GM21737 (cell line): ENCODE measurements around the gene SLC12A9.
"Not testable (repeated sequence)": the region's sequence is repeated elsewhere in the genome, so short reads cannot be mapped to it uniquely, and the experiment has no call there.

Experiments
- ATAC-seq: cut with Tn5 transposase; IDR thresholded peaks from one replicate; pipeline ENCODE4 v1.9.1; 2021; ENCODE audit warnings: mild to moderate bottlenecking, moderate library complexity; ENCODE audit not compliant: unreplicated experiment

The SLC12A9 gene

DNA sequence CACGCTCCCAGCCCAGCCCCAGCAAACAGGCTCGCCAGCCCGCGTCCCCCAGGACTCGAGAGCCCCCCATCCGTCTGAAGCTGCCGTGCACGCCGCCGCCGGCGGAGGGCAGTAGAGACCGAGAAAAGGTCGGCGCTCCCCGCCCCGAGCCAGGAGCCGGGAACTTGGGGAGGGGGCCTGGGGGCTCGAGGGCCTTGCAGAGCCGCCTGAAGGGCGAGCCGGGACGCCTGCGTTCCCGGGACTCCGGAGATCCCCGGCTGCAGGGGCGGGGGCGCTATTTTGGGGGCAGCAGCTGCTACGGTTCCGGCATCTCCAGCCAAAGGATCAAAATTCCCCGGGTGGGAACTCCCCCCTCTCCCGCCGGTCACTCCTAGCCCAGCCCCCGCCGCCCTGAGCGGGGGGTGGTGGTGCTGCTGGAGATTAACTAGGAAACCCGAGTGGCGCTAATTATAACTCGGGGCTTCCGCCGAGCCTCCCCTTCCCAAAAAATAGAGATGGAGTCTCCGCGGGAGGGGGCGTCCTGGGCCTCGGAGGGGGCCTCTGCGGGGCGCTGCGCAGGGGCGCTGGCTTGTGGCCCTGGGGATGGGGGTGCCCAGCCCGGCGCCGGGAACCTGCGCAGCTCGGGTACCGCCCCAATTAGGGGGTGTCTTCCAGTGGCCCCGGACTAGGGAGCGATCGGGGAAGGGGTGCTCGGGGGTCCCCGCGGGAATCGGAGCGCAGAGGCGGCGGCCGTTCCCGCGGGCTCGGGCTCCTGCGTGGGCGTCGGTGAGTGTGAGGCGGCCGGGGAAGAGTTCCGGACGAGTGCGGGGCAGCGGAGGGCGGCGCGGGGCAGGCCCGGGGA lies 42.6 kb downstream of the SLC12A9 start:
- ATAC-seq, result no peak

DNA sequence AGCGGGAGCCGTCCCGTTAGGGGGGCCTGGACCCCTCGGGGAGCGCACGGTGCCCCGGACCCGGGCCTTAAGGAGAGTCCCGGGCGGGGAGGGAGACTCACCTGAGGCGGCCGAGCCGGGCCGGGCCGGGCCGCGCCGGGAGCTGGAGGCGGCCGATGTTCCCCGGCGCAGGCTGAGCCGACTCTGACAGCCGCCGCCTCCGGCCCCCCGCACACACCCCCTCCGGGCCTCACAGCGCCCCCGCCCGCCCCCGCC lies 43.1 kb downstream of the SLC12A9 start, which contains the start of gene ACHE:
Gene ACHE (minus strand): TSS at position 188 of the 255 bp plus-strand sequence. CDS start 1,656 bp downstream, outside the sequence.
- ATAC-seq, result no peak

DNA sequence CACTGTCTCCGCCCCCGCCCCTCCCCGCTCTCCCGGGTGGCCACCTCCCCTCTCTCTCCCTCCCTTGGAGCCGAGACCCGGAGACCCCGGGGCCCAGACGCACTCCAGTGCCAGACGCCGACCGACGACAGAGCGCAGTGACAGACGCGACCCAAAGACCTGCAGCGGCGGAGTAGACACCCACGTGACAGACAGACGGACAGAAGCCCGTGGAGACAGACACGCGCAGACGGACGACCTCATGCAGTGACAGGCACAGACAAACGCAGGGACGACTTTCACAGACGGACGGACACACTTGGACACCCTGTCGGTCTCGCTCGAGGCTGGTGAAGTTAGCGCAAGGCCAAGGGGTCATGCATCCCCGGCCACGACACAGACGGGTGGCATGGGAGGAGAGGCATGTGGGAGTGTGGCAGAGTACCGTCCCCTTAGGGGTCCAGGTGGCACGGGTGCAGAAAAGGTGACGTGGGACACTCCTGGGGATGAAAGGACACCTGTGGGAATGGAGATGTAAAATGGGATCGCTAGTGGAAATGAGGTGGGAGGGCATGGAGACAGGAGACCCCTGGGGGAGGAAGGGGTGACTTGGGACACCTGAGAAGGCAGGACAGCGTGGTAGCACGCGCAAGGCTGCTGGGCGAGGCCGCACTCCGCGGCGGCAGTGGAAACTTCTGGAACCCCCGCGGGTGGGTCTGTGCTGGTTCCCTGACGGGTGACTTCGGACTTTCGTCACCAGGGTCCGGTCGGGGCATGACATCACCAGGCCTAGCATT lies 43.6 kb downstream of the SLC12A9 start:
- ATAC-seq, result no peak

DNA sequence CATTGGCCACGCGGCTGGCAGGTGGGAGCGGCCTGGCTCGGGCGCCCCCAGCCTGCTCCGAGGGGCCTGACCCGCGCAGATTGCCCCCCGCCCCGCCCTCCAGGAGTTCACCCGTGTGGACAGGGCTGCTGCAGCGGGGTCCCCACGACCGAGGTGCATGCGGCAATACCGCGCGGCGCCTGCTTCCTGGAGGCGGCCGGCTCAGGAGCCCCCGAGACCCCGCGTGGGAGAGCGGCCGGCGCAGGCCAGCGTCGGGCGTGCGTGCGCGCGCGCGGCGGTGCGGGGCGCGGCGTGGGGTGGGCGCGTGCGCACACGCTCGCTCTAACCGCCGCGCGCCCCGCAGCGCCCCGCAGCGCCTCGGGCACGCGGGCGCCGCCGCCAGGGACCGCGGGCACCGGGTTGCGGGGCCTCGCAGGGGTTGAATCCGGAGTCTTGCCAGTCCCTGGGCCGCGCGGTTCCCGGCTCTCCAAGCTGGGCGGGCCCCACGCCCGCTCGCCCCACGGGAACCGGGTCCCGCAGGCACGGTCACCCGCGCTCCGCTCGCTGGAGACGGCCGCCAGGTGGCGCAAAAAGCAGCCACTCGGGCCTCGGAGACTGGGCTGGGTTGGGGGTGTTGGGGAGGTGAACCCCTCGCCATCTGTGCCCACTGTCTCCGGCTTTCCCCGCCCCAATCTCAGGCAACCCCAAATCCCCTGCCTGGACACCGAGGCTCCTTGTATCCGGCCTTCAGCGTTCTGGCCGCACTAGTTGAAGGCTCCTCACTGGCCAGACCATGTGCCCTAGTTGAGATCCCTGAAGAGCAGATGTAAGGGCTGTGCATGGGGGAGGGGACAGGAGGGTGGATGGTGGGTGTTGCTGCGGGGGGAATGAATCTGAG lies 44.5 kb downstream of the SLC12A9 start:
- no peak for ATAC-seq

DNA sequence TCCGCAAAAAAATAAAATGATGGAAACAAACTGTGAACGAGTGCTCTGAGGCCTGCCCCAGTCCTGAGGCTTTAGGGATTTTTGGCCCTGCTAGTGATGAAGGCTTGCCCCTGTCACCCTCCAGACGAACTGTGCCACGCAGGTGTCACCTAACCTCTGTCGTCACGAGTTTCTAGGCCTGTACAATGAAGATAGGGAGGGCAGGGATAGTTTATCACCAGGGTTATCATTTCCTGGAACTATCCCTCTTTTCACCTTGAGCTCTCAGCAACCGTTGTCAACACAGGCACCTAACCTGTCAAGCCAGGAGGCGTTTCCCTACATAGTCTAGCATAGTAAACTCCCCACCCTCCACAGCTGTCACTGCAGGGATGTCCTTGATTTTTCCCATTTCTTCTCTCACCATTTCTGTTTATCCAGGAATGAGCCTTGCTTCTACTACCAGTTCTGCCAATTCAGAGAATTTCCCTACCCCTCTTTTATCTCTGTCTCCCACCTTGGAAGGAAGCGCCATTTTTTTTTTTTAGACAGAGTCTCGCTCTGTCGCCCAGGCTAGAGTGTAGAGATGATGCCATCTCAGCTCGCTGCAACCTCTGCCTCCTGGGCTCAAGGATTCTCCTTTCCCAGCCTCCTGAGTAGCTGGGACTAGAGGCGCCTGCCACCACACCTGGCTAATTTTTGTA lies 45.4 kb downstream of the SLC12A9 start:
- ATAC-seq, result no peak

DNA sequence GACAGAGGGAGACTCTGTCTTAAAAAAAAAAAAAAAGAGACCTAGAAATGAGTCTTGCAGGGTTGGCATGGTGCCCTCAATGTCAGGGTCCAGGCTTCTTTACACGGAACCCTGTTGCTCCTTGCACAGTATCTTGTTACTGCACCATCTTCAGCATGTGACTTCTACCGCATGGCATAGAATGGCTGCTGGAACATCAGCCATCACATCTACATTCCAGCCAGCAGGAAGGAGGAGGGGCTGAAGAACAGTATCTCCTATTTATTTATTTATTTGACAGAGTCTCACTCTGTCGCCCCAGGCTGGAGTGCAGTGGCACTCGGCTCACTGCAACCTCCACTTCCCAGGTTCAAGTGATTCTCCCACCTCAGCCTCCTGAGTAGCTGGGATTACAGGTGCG lies 46.9 kb downstream of the SLC12A9 start:
- no peak for ATAC-seq

DNA sequence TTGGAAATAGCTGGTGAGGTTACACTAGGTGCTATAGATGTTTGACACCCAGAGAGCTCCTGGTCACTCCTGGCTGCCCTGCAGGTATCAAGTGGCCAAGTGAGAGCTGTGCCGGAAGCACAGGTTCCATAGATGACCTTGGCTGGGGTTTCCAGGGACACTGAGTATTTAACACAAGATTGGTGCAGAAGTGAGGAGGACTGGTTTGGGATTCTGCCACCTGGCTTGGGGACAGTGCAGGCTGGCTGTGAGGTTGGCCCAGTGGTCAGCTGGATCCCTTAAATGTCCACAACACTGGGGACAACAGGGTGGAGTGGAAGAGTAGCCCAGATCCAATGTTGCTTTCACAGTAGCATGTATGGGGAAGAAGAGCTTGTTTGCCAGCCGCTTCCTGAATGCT lies 48.5 kb downstream of the SLC12A9 start:
- ATAC-seq, result no peak

DNA sequence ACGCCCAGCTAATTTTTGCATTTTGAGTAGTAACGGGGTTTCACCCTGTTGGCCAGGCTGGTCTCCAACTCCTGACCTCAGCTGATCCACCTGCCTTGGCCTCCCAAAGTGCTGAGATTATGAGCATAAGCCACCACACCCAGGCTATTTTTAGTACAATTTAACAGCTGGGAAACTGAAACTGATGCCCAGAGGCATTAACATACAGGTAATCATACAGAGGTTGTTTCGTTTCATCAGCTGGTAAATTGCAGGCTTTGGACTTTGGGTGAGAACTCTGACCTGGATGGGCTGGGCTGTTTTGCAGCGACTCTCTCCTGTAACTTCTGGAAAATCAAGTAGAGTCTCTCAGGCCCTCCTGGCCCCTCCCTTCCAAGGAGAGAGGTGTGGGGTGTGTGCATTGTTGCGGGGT lies 49.4 kb downstream of the SLC12A9 start:
- no peak for ATAC-seq

DNA sequence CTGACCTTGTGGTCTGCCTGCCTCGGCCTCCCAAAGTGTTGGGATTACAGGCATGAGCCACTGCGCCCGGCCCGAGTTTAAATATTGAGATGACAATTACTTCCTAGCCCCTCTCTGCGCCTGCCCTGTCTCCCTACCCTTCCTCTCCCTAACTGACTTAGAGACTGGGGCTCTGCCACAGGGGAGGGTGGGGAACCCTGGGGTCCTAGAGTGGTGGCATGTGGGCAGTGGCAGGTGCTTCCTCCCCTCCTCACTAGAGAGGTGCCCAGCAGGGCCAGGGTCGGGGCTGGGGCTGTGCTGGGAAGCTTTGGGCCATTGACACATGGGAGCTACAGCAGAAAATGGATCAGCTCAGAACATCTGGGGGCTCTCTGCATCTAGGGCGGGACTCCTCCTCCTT lies 50.1 kb downstream of the SLC12A9 start:
- ATAC-seq, result no peak

DNA sequence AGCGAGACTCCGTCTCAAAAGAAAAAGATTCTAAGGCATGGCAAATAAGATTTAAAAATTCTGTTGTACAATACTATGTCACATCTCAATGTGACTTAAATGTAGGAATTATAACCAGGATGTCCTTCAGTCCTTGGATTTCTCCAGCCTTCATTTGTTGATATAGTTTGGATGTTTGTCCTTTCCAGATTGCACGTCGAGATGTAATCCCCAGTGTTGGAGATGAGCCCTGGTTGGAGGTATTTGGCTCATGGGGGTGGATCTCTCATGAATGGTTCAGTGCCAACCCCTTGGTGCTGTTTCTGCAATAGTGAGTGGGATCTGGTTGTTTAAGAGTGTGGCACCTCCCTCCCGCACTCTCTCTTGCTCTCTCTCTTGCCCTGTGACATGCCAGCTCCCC lies 56.0 kb downstream of the SLC12A9 start:
- ATAC-seq, result no peak

DNA sequence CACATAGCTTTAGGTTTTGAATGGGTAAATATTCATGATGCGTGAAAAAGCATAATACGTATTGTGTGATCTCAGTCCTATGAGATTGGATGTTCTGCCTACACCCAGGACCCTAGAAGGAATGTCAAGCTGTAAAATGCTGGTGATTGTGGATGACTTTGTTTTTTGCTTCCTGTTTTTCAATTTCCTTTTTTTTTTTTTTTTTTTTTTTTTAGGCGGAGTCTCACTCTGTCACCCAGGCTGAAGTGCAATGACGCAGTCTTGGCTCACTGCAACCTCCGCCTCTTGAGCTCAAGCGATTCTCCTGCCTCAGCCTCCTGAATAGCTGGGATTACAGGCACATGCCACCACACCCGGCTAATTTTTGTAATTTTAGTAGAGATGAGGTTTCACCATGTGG lies 57.9 kb downstream of the SLC12A9 start:
- ATAC-seq, result not testable (repeated sequence)

DNA sequence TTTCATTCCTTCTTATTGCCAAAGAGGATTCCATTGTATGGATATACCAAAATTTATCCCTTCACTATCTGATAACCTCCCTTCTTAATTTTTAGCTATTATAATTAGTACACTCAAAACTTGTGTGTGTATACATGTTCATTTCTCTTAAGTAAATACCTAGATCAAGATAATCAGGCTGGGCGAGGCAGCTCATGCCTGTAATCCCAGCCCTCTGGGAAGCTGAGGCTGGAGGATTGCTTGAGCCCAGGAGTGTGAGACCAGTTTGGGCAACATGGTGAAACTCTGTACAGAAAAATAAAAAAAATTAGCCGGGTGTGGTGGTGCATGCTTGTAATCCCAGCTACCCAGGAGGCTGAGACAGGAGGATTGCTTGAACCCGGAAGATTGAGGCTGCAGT lies 59.0 kb downstream of the SLC12A9 start:
- ATAC-seq, result no peak

DNA sequence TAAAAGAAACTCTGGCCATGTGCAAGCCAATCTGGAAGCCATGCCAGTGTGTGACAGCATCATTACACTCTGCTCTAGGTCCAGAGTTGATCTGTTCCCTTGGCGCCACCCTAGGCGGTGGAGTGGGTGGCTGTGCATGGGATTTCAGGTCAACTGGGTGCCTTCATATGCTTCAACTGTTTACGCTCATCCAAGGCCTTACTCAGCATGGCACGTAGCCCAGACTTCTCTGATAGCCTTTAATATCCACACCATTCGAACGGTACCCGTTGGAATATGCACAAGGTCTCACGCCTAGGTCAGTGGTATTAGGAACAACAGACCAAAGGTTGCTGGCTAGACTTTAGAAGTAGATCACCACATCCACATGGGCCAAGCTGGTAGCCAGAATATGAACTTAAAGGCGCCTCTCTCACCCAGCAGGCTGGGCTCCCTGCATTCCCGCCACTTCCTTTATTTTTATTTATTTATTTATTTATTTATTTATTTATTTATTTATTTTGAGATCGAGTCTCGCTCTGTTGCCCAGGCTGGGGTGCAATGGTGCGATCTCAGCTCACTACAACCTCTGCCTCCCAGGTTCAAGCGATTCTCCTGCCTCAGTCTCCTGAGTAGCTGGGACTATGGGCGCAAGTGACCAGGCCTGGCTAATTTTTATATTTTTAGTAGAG lies 61.8 kb downstream of the SLC12A9 start:
- ATAC-seq, result no peak

DNA sequence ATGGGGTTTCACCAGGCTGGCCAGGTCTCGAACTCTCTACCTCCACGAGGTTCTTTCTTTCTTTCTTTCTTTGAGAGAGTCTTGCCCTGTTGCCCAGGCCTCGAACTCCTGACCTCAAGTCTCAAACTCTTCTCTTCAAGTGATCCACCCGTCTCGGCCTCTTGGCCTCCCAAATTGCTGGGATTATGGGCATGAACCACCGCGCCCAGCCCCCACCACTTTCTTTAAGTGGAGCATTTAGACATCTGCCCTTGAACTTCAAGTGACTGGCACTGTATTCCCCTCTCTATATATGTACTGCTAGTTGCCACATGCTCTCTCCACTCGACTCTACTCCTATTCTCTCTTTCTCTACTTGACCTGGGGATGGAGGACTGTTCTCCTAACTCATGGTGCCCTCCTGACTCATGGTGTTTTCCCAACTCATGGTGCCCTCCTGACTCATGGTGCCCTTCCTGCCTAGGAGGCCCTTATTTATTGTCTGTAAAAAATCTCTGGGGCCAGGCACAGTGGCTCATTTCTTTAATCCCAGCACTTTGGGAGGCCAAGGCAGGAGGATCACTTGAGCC lies 62.5 kb downstream of the SLC12A9 start:
- ATAC-seq, result no peak
